Hypothalamus (tissue), 51 donors: ENCODE measurements around the gene RASA2.

Experiments
- DNase-seq, 51 donors: peaks; one replicate each; lab custom pipeline; 2025; lab: John Stamatoyannopoulos, UW

Gene RASA2

DNA sequence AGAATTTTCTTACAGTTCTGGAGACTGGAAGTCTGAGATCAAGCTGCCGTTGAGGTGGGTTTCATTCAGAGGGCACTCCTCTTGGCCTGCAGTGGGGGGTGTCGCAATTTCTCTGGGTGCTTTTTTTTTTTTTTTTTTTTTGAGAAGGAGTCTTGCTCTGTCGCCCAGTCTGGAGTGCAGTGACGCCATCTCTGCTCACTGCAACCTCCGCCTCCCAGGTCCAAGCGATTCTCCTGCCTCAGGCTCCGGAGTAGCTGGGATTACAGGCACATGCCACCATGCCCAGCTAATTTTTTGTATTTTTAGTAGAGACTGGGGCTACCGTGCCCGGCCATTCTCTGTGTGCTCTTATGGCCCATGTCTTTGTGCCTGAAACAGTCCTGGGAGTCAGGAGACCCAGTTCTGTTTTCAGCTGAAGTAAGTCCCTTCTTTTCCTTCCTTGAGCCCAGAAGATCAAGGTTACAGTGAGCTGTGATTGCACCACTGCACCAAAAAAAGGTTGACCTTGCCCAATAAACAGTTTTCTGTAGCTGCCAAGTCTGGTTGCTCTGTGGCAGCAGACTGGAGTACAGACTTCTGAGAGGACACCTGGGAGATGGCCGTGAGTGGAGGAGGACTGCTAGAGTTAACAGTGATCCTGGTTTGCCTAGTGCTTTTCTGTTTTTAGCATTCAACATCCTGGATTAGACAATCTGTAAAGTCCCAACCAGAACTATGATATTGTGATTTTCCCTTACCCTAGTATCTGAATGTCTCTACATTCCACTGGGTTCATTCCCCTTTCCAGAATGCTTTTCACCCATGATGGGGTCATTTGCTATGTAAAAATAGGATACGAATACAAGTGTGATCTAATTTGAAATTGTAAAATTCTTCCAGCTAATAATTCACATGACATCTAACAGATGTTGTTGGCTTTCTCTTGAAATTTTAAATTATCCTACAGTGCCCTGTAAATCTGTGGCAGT, 174.7 kb downstream of the RASA2 start:
- DNase-seq: no peak

DNA sequence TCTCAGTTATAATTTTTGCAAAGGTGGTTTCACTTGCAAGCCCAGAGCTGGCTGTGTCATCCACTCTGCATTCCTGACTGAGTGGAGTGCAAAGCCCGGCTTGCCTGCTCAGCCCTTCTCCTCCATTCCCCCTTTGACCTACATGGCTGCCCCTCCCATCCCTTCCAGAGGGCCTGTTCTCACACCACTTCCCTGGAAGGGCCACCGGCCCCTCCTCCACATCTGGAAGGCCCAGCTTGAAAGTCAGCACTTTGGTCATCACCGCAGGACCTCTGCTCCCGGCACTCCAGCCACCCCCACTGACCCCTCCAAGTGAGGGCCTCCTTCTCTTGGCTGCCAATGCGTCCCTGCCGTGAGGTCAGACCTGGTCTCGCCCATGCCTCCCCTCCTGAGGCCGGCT, 177.2 kb downstream of the RASA2 start:
- no peak for DNase-seq
